ENCODE measurements around the gene ABLIM3.
A peak's percentile ranks its signal among the peaks of the same experiment; 100 is the strongest.

Gene ABLIM3

DNA sequence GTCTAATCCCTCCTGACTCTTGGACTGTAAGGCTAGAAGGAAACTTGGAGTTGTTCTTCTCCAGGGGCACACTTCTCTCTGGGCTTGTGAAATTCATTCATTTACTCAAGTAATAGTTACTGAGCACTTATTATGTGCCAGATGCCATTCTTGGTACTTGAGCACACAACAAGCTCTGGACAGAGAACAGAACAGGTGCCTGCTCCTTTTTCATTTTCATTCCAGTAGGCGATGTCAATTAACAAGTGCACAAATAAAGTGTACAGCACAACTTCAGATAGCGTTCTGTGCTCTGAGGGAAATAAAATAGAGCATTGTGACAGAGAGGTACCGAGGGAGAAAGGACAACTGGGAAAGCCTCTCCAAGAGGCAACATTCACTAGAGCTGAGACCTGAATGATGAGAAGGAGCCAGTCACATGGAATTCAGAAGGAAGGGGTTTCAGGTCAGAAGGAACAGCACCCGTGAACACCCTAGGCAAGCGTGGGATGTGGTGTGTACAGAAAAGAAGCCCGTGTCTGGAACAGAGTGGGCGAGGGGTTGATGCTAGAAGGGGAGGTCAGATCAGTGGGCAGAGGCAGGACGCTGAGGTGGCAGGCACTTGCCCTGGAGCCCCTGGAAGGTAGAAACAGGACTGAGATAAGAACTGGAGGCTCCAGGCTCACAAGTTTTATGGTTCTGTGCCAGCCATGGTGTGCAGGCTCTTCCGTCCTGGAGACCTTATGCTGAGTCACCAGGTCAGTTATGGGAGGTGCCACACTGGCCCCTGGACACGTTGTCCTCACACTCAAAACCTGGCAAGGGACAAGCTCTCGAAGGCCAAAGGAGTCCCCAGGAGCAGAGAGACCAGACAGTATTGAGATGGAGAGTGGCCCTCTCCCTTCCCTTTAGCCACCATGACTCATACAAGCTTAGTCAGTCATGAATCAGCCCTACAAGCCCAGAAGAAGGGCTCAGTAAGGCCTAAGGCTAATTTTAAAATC is 7.2 kb upstream of the ABLIM3 start:
- DNase-seq (ENCODE audit: low read depth): peak; percentile 90

DNA sequence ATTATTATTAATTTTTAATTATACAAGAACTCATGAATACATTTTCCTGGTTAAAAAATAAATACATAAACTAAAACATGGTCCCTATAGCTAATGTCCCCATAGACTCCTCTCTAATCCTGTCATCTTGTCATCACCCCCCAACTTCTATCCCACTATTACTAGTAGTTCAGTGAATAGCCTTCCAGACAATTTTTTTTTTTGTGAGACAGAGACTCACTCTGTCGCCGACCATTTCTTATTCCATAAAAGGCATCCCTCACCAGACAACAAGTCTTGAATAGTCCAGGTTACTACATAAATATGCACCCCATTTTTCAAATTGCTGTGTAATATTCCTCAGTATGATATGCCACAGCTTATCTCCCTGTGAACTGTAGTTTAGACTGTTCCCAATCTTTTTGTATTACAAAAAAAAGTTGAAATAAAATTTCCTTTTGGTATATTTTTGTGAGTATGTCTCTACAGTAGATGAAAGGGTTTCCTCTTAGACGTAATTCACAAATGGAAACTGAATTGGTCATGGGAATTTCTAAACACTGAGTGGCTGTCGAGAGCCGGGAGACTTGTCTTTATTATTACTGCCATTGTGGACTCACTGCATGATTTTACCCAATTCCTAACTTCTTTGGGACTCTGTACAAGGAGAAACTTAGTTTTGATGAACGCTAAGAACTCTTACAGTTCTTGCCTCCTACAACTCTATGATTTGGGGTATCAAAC is 6.4 kb upstream of the ABLIM3 start:
- no peak for DNase-seq (ENCODE audit: low read depth)

DNA sequence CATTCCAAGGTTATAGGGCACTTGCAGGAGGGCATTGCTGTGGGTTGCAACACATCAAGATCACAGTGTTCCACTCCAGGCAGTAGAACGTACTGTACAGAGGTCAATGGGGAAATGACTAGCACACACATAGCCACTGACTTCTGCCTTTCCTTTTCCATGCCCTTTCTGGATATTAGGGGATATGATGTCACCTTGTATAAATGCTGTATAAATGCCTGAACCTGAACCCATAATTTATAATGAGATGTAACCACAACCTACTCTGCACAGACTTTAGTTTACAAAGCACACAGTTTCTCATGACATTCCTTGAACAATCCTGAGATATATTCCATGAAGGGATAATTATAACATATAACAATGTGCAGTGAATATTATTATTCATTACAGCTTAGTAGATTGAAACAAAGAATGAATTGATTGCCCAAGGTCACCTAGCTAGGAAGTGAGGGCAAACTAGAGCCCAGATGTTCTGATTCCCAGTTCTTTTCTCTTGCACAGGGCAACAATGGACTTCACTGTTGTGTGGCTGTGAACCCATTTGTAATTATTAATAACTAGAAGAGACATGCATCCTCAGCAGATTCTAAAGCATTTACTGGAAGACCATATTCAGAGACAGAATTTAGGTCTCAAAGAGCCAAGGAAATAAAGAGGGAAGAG is 5.6 kb upstream of the ABLIM3 start:
- DNase-seq (ENCODE audit: low read depth): peak; percentile 82

DNA sequence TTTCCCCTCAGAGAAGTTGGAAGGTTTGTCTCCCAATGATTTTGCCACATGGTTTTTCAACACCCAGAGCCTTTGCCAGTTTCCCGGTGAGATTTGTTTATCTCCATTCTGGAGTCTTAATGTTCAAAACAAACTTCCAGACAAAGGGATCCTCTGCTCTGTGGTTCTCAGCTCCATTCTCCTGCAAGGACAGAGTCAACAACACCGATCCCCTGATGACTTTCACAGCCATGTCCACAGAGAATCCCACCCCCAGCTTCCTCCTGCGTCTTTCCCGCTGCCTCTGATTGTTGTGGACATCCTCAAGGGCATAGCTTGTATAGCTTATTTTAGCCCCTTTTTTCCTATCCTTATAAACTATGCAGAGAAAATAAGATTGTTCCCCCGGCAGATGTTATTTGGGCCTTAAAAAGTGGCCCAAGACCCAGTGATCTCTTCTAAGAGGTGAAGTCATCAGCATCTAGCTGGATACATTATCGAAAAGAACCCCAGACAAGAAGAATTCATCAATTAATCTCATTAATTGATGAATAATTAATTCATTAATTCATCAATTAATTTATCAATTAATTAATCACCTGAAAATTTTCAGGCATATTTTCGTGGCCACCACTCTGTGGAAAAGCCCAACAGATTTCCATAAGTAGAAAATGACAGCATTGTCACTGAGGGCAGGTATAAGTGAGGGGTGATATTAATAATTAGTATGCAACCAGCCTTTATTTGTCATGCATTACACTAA is 2.9 kb upstream of the ABLIM3 start:
- DNase-seq (ENCODE audit: low read depth): no peak

DNA sequence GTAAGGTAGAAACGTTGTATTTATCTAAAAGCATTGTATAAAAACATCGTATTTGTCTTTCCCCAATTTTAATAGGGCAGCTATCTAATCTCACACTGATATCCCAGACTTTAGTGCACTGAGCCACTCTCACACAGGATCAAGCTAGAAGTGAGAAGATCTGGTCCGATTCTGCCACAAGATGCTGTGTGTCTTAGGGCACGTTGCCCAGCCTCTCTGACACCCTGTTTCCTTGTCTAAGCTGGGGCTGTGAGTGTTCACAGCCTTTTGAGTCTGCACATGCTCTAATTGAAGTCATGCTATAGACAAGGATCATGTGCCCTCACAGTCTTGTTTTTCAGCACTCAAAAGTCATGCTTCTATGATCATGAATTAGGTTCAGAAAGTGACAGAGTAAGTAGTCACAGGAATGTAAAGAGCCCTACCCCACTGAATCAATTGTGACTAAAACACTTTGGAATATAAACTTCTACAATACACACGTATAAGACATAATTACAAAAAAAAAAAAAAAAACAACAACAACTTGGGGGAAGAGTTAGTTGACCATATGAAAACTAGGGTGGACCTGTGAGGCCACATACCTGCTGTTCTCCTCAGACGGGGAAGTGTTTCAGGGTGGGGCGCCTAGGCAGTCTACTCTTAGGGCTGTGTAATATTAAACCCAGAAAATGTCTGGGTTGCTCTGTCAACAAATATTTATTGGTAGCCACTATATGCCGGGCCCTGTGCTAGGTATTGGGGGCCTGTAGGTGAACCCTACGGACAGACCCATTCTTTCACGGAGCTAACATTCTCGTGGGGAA is 893 bp upstream of the ABLIM3 start:
- no peak for DNase-seq (ENCODE audit: low read depth)

DNA sequence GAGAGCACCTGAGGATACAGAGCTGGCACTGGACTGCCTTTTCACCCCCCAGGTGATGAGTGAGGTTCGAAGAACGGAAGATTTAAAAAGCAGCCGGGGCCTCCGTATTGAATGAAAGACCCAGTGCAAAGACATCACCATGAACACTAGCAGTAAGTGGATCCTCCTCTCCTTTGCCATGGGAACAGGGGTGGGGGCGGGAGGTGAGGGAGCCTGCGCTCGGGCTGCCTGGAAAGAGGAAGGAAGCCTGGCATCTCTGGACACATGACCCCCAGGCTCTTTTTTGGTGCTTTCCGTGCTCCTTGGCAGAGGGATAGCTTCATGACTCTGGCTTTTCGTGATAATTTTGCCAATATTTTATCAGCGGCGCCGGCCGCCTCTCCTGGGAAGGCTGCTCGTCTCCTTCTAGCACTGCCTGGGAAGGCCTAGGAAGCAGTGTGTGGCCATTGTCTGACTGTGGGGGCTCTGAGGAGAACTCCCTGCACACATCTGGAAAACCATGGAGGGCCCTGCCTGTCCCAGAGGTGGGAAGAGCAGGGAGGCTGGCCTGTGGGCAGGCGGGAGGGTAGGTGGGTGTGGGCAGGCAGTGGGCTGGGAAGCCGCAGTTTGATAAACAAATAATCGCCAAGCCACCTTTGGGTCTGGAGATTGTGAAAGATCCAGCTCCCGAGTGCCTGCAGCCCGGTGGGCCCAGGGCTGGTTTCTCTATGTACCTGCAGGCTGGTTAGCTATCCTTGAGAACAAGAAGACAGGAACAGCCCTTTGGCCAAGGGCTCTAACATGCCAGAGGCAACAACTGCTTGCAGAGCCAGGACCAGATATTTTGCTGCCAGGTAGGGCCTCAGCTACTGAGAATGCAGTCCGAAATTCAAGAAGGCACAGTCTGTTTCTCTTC is 911 bp downstream of the ABLIM3 start:
- peak; percentile 50 for DNase-seq (ENCODE audit: low read depth)

DNA sequence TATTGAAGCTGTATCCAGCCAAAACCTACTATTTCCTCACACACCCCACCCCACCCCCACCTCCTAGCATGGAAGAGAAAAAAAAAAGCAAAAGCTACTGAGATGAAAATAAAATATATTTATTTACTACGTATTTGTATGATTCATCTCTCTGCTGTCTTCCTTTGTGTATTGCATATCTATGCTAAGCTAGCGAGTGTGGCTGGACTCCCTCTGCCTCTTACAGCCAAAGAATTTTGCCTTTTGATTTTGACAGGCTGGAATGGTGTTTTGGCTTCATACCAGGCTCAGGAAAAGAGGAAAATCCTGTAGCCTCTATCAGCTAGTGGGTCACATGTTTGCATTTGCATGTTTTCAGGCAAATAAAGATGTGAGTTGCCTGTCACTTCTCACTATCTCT is 2.2 kb downstream of the ABLIM3 start:
- DNase-seq (ENCODE audit: low read depth): peak; percentile 83

DNA sequence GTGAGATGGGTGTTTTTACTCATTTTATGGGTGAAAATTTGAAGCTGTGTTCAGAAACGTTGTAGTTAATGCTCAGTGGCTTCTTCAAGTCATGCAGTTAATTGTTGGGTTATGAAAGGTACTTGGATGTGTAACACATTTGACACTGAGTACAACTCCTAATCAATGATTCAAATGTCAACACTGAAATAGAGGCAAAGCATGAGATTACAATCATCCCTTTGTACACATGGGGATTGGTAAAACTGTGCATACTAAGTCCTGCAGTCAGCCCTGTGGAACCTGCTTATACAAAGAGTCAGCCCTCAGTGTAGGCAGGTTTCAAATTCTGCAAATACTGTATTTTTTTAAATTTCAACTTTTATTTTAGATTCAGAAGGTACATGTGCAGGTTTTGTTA is 3.3 kb downstream of the ABLIM3 start:
- DNase-seq (ENCODE audit: low read depth): no peak

DNA sequence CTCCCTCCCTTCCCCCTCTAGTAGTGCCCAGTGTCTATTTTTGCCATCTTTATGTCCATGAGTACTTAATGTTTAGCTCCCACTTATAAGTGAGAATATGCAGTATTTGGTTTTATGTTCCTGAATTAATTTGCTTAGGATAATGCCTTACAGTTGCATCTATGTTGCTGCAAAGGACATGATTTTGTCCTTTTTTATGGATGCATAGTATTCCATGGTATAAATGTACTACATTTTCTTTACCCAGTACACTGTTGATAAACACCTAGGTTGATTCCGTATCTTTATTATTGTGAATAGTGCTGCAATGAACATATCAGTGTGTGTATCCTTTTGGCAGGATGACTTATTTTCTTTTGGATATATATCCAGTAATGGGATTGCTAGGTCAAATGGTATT is 3.8 kb downstream of the ABLIM3 start:
- no peak for DNase-seq (ENCODE audit: low read depth)

DNA sequence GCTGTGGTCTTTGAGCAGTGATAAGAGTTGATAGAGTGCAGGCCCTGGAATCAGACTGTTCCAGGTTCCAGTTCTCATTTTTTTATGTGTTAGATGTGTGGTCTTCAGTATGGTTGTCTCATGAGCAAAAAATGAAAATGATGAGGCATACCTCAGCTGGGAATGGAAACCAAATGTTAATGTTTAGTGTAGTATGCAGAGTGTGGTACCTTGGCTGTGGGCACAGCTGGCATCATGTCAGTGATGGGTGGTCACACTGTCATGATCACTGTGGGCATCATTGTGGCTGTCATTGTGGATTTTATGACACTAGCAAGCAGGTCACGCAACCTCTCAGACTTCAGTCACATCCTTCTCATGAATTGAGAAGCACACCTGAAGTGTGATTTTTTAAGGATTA is 6.4 kb downstream of the ABLIM3 start:
- DNase-seq (ENCODE audit: low read depth): no peak

DNA sequence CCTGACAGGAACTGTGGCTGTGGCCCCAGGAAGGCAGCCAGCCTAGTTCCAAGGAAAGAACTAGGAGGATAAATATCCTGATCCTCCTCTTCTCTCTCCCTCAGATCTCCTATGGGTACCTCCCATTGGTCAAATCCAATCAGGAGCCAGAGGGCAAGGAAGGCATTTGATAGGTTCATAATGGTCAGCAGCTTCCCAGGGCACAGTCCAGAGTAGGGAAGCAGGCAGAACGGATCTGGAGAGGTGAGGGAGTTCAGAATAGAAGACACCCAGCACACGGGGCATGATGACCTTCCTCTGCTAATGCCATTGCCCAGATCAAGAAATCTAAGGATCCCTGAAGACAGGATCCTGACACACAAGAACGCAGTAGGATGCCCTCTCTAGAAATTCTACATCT is 8.6 kb downstream of the ABLIM3 start:
- no peak for DNase-seq (ENCODE audit: low read depth)

DNA sequence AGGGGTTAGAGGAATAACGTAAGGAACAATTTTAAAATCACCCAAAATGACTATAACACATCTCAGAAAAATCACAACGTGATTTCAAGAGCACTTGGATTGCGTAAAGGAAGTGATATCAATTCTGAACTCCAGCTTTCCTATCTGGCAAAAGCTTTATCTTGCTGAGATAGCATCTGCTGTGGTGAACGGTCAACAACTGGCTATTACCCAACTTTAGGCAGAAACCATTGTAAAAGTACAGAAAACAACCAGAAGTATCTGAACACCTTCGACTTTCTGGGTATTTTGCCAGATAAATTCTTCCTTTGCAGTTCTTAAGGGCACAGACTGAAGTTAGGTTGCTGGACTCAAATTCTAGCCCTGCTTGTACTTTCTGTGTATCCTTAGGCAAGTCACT is 9.2 kb downstream of the ABLIM3 start:
- peak; percentile 83 for DNase-seq (ENCODE audit: low read depth)

DNA sequence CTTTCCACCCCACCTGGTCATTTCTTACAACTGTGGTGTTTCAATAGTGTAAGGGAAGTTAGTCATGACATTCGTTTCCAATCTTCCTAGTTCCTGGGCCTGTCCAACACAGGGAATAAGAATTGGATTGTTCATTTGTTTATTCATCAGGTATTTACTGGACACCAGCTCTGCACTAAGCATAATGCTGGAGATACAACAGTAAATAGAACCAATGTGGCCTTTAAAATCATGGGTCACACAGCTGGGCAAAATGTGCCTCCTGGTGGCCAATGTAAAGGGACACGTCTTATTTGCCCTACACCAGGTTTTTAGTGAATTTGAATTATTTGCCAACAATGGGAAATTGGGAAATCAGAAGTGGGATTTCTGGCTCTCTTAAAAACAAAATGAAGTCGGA is 10.4 kb downstream of the ABLIM3 start:
- DNase-seq (ENCODE audit: low read depth): no peak

DNA sequence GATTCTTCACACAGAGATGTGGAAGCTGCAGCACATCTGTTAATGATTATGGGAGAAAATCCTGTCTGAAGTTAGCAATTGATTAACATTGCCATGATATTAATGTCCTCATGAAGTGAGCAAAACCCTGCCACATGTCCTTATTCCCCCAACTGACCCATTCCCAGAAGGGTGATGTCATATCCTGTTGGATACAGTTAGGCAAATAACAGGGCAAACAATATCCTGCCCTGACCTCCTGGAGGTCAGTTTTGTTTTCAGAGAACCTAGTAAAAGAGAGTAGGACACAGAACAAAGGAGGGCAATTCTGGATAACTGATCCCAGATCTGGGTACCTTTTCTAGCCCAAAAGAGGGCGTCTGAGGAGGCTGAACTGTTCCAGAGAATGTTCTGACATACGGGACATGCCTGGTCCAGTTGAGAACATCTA is 11.0 kb downstream of the ABLIM3 start:
- no peak for DNase-seq (ENCODE audit: low read depth)

DNA sequence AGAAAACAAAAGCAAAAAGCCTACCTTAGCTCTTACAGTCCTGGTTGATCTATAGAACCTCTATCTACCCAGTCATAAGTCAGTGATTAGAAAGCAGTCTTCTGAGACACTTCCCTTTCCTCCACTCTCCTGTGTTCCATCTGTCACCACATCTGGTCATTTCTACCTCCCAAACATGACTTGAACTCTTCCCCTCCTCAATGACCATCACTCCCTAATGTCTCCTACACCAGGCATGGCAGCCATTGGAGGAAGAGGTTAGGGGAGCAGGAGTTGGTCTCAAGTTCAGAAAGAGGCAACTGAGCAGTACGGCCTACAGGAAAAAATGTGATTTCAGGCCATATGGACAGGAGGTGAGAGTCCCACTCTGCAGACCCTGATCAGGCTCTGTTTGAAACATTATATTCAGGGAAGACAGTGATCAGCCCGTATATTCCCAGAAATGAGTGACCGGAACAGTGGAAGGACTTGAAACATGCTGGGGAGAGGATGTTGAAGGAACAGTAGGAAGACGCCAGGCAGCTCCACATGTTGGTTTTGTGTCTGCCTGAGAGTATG is 12.0 kb downstream of the ABLIM3 start:
- DNase-seq (ENCODE audit: low read depth): no peak

DNA sequence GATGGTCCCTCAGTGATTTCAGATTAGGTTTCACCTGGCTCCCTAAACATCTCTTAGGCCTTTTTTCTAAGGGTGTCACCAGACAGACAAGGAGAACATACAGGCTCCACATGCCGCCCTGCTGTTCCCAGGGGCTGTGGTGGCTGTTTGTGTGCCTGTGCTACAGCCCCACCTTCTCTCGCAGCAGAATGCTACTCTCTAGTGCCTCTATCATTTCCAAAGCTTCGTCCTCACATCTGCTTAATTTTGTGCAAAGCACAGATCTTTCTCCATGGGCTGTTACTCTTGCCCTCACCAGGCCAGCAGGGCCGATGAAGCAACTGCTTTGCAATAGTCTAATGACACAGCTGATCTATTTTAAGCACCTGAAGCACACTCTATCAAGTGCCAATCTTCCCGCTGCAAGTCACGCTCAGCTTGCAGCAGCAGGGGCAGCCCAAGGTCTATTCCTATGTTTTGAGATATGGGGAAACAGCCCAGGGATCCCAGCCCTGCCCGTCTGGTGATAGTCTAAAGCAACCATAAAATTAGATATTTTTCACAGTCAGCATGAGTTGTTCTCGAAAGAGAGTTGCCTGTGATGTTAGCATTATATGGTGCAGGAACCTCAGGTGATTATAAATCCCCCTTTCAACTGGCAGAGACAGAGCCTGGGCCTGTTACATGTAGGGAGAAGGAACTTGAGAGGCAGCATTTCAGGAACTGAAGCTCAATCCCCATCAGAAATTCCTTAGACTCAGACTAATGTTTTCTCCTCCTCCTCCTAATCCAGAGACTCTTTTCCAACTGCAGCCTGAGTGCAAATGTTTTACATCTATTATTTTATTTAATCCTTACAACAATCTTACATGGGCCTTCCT is 12.7 kb downstream of the ABLIM3 start:
- peak; percentile 66 for DNase-seq (ENCODE audit: low read depth)

DNA sequence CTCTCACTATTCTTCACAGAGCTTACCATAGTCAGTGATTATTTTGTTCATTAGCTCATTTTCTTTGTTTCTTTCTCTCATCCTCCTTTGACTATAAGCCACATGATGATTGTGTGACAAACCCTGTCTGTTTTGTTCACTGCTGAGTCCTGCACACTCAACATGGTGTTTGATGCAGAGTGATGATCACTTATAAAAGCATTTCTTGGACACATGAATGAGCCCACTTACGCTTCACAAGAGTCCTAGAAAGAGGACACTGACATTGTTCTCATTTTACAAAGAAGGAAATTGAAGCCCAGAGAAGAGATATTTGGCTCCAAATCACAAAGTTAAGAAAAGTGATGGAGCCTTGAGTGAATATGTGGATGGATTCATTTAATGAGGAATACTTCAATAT is 13.4 kb downstream of the ABLIM3 start:
- DNase-seq (ENCODE audit: low read depth): no peak

DNA sequence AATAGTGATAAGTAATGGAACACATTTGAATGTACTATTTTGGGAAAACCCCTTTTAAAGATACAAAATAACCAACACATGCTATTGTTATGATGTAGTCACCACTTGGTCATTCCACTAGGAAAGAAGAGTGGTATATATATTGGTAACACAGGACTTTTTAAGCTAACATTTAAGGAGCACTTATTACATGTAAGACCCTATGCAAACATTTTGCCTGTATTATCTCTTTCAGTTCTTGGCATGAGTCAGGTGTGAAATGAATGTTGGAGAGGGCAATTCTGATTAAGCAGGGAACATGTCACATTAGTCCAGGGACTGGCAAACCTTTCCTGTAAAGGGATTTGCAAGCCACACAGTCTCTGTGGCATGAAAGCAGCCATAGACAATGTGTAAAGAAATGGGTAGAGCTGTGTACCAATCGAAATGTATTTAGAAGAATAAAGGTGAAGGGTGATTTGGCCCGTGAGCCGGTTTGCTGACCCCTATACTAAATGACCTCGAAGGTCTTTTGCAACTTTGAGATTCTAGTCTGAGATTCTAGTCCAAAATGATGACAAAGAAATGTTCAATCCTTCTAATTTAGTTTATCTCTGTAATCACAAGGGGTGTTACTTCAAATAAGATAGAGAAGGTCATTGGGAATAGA is 15.3 kb downstream of the ABLIM3 start:
- no peak for DNase-seq (ENCODE audit: low read depth)

Measured in iris pigment epithelial cell (primary cell).